Stimulated activated CD4-positive, alpha-beta T cell treated with anti-CD3 and anti-CD28 coated beads, Interleukin-1b, Interleukin-23, amount 100 ng/mL, for 4 hours (primary cell): Measurements from ENCODE around the gene B3GLCT.
A peak's percentile ranks its signal among the peaks of the same experiment; 100 is the strongest.
"Not testable (repeated sequence)": the region's sequence is repeated elsewhere in the genome, so short reads cannot be mapped to it uniquely, and the experiment has no call there.

ENCODE experiments used
- DNase-seq, 2 donors: peaks; one replicate each; pipeline ENCODE4 v3.0.0-alpha.2; 2020; ENCODE audit warnings: low read depth in 2 of 2

Gene B3GLCT

DNA sequence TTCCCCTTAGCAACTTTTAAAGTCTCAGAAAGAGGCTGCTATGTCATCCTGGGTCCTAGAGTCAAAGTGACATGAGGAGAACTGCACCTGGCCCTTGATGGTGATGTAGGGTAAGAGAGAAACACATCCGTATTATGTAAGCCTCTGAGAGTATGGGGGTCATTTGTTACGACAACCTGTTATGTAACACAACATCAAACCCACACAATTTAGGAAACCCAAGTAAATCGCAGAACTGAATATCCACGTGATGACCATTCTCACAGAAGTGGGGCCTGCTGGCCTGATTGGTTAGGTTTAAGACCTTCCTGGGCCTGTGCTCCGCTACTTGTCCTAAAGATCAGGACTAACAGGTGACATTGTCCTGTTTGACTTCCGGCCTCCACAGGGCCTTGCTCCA is 15.3 kb upstream of the B3GLCT start:
- no peak for DNase-seq

DNA sequence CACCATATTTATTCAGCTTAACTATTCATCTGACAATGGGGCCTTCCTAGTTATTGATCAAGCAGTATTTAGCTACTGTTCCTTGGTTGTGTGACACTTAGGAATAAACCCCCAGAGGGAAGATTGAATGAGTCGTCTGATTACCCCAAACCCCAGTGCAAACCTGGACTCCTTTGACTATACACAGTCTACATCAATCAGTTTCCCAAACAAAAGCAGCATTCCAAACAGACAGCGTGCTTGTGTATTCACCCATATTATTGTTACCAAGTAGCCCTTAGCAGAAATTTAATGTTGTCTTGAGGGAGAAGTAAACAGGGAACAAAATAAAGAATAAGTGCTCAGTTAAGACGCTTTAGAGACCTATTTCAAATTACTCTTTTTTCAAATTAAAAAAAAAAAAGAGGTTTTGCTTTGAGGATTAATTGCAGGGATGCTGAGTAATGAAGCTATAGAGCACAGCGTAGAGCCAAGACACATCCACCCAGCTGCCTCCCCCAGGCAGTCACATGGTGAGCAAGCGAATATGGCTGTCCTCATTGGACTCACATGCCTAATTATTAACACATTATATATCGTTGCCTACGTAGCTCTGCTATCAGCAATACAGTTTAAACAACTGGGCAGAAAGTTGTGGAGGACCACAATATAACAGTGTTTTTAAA is 14.7 kb upstream of the B3GLCT start:
- DNase-seq: no peak

DNA sequence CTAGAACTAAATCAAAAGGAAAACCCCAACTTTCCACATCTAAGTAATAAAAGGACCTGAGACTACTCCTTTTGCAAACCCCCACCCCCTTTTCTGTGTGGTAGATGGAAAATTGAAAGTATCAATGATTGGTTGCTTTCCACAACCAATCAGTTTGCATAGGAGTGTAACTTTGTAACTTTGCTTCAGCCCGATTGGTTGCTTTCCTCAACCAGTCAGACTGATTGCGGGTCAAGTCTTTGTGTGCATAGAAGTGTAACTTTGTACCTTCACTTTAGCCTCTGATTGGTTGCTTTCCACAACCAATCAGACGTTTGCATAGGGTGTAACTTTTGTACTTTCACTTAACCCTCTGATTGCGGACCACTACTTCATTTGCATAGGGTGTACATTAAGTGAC is 8.0 kb upstream of the B3GLCT start:
- DNase-seq: no peak

DNA sequence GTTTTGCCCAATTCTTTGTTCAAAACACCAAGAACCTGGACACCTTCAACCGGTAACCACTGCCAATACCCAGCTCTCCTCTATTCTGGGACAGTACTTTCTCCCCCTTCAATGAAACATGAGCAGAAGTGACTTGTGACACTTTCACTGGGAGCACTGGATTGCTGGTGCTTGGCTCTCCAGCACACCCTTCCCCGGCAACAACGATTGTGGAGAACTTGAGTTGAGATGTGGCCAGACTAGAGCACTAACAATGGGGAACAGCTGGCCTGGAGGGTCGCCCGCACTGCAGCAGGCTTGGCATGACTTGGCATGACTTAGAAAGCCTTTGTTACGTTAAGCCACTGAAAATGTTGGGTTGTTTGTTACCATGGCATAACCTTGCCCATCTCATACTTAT is 7.5 kb upstream of the B3GLCT start:
- DNase-seq: no peak

DNA sequence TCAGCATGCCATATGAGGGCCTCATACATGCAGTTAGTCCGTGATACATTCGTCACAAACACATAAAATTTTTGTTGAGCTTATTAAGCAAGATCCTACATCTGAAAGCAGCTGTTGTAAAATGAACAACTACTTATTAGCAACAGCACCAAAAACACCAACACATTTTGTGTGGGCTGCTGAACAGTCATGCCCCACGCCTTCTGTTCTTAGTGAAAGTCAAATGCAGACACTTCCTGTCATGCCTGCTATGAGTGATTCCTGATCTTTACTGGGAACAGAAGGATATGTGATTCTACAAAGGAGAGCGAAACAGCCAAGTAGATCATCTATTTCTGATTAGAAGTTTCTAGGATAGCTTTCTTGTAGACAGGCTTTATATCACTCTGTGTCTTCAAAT is 4.2 kb upstream of the B3GLCT start:
- DNase-seq: no peak

DNA sequence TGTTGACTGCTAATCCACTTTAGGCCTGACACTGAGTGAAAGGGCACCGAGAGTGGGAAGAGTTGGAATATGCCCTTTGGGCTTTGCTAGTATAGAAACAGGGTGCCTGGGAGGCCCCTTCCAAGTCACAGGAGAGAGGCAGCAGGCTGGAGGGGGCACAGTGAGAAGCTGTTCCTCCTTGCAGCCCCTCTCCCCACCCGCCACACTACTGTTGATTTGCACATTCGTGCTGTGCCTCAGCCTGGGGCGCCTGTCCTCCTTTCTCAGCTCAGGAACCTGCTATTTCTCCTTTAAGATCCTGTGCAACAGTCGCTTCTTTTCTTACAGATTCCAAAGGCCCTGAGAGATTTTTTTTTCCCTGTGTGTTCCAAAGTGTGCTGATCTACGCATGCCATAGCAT is 2.8 kb upstream of the B3GLCT start:
- DNase-seq: no peak

DNA sequence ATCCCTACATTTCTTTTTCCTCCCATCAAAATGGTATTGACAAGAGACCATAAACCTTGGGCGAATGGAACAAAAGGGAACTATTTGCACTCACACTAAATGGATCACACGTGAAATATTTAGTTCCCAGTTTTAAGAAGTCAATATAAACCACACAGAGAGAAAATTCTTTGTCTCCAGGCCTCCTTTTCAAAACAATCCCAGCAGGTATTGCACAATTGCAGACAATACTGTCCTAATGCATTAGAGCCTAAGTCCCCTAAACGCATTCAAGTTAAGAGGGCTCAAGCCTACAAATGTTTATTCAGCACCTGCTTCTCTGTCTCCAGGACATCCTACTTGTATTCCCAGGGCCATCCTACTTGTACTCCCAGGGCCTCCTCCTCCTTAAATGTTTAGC is 1.3 kb upstream of the B3GLCT start:
- DNase-seq: no peak

DNA sequence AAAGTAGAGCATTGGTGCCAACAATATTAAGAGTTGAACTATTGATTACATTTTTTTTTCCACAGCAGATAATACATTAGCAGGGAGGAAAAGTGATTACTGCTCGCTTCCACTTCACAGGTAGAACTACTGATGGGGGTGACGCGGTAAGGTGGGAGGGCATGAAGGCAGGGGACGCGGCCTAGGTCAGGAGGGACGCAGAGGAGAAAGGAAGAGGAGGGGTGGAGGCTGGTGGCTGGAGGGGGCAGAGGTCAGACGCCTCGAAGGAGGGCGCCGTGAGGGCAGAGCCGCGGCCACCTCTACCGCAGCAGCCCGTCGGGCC is 287 bp upstream of the B3GLCT start:
- DNase-seq: no peak

DNA sequence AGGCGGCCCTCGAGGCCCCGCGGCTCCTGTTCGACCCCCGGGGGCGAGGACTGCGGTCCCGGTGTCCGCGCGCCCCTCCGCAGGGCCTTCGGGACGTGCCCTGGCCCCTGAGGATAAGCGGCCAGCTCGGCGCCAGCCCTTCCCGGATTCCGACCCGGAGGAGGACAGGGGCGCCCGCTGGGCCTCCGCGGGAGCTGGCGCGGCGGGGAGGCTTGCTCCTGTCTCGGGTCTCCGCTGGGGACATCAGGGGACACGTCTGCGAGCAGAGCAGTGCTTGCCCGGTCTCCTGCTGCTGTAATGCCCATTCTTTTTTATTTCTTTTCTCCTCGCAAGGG is 829 bp downstream of the B3GLCT start:
- DNase-seq: peak; percentile 16 to 32

DNA sequence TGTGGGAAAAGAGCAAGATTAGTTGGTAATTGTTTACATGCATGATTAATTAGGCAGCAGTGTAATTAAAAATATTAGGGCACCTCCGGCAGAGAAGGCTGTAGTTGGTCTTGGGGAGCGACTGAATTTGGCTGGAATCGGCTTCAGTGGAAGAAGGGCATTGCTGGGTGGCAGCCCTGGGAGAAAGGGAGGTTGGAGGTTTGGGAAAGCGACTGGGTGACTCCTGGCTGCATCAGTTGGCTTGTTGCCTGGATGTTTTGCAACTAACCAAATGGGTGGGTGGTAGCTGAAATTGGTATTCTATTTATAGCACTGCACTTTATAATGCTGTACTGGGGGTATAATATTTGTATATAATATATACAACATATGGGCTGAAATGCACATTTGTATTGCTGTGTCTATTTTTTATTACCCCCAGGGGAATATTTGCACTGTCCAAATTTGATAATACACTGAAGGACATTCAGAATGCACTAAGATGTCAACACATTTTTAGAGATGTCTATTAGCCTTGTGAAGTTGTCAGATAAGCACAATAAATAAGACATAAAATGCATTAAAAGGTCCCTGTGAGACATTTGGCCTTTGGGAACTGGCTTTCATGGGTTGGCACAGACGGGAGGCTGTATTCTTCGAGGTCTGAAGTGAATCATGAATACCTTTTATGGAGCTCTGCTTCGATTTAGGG is 1.7 kb downstream of the B3GLCT start:
- no peak for DNase-seq

DNA sequence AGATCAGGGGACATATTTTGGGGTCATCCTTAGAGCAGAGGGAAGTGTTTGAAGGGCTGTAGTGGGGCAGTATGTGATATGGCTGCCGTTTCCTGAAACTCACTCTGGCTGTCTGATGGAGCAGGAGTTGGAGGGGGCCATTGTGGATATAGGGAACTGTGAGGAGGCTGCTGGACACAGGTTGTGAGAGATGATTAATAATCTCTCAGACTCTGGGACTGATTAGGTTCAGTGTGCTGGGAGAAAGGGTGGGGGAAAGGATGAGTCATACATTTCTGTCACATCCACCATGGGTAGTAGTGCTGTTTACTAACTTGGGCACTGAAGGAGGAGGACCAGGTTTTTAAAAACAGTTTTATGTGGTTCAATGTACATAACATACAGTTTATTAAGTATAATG is 4.8 kb downstream of the B3GLCT start:
- no peak for DNase-seq

DNA sequence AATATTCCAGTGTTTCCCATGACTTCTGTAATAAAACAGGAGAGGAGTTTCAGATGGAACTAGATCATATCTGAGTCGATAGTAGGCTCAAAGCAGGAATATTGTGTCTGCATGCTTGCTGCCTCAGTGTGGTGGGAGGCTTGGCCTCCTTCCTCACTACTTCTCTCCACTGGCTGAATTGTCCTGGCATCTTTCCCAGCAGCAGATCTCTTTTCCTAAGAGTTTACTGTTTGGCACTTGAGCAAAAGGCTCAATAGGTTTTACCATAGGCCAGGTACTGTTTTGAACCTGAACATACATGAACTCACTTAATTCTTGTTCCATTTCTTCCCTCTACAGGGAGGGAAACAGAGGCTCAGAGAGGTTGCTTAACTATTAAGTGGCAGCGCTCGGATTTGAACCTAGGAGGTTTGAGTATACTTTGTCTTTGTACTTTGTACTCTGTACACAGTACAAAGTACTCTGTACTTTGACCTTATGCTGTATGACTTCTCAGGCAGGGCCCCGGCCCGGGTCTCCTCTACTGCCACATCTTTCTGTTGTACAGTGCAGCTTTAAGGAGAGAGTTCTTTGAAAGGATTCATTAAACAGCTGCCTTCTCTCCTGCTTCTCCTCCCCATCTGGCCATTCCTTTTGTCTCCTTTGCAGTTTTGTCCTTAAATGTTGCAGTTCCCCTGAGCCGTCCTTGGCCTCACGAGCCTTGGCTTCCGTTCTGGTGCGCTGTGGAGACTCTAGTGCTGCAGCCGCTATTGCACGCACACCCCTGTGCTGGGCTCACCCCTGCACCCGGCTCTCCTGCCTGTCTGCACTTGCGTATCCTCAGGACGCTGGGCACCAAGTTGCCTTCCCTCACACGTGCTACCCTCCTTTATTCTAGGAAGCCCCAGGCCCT is 8.1 kb downstream of the B3GLCT start:
- no peak for DNase-seq

DNA sequence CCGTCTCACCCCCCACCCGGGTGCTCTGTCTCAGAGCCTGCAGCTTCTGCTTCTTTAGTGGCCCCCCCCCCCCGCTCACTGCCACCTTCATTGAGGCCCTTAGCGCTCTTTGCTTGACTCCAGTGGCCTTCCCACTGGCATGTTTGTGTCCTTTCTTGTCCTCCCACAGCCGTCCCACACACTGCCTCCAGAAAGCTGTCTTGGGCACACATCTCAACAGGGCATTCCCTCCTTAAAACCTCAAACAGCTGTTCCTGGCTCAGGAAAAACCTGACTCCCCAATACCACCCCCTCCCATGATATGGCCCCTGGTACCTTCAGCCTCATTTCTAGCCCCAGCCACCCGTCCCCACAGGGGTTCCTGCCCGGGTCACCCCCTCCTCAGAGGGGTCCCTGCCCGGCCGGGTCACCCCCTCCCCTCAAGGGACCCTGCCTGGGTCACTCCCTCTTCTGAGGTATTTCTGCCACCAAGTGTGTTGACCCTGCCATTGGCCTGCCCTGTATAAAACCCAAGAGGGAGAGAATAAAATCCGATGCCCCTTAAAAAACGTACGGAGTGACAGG is 8.9 kb downstream of the B3GLCT start:
- no peak for DNase-seq

DNA sequence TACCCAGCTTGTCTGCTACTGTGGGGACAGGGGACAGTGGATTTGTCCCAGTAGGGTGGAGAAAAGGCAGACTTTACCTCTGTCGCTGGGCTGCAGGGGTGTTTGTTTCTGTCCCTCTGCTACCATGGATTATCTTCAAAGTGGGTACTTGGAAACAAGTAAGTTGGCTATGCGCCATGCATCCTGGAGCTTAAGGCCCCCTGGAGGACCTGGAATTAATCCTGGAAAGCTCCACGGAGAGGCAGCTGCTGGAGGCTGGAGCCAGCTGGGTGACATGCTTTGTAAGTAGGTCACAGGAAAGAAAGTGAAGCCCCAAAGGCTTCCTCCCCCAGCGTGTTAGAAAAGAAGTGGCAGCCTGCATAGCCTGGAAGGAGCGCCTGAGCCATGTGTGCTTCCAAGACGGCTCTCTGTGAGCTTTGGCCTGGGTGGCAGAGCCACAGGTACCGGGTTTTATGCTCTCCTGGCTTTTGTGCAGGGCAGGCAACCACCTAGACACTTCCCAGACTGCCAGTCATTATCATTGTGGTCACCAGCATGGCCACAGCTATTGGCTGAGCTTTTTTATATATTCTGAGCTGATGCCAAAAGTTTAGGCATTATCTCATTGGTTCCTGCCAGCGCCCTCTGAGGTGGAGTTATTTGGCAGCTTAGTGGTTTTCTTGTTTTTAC is 9.5 kb downstream of the B3GLCT start:
- no peak for DNase-seq

DNA sequence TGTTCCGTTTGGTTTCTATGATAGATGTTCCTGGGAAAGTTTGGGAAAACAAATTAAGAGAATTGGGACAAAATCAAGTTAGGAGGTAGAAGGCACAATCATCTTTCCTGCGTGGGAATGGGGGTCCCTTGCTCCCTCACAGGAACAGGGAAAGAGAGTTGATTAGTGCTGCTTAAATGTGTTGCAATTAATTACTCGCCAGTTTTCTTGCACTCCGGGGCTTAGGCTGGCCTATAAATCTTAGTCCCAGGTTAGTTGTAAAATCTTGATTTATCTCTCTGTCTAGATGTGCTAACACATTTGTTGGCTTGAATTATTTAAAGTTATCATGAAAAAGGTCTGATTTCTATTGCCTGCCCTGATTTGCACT is 10.1 kb downstream of the B3GLCT start:
- DNase-seq: no peak

DNA sequence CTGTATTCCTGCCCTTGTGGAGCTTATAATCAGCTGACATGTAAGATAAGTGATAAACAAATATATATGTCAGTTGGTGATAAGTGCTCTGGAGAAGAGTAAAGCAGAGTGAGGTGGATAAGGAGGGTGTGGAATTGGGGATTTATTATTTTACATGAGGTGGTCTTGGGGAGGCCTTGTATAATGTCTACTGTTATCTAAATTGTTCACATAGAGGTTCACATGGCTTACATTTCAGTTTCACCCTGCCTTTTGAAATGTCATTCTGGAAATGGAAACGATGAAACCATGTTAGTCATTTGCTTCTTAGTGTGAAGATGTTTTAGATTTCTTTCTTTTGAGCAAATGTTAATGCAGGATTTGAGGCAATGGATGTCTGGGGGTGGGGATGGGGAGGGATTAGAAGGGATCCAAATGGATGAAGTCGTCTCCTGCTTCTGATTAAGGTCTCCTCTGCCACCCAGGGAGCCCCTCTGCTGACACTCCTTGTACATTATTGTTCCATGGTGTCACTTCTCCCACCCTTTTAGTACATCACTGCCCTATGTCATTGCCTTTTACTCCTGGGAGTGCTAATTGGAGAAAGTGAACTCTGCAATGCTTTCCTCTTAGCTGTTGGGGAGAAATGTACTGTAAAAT is 14.0 kb downstream of the B3GLCT start:
- no peak for DNase-seq

DNA sequence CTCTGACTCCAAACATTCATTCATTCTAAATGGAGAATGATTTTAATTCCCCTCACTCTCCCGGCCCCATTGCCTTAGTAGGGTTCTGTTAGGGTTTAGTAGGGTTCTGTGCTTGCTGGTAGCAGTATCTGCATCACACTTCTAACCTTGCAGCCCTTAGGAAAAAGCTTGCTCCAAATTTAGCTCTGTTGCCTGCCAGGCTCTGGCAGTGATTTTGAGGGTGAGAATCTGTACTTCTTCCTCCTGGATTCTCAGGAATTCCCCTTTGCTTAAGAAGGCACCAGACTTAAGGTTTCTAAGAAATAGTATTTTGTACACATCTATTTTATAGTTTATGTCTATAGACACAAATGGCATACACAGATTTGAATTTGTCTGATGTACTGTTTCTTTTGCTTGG is 14.7 kb downstream of the B3GLCT start:
- DNase-seq: no peak

DNA sequence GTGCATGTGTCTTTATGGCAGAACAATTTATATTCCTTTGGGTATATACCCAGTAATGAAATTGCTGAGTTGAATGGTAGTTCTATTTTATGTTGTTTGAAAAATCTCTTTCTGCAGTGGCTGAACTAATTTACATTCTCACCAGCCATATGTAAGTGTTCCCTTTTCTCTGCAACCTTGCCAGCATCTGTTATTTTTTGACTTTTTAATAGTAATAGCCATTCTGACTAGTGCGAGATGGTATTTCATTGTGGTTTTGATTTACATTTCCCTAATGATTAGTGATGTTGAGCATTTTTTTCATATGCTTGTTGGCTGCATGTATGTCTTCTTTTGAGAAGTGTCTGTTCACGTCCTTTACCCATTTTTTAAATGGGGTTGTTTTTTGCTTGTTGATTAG is 17.1 kb downstream of the B3GLCT start:
- DNase-seq: not testable (repeated sequence)

DNA sequence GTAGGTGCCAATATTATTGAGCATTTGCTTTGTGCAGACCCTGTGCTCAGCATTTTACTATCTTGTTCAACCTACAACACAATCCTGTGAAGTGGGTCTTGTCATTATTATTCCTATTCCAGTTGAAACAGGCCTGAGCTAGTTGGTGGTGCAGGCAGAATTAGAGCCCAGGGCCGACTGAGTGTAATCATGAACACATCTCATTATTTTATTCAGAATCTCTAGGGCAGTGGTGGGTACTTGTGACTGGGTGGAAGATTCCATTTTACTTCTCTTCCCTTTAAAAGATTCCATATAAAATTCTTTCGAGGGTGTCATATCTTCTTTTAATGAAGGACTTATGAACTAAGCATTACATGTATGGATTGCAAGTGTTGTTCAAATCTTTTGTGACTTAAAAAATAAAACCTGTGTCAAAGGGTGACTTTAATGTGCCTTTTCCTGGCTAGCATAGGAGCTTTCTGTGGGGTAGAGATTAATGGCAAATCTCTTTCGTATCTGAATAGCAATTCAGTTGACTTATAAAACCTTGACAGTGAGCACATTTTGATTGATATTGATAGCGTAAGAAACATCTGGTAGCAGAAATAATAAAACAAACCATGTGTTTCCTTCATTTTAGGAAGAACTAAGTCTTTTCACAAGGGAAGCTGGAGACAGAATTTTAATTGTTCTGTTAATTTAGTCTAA is 20.3 kb downstream of the B3GLCT start:
- DNase-seq: no peak

DNA sequence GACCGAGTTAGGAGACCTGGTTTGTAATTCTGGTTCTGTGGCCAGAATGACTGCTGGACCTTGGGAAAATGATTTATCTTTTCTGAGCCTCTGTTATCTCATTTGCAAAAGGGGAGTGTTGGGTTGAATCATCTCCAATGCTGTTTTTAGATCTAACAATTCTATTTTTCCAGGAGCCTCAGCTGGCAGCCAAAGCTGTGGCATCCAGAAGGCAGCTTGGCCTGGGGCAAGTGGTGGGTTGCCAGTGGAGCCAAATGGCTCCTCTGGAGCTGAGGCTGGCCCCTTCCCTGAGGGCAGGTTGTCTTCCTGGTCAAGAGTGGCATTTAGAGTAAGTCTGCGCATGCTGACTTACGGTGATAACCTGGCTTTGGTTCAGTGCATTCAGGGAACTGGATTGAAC is 21.3 kb downstream of the B3GLCT start:
- no peak for DNase-seq

DNA sequence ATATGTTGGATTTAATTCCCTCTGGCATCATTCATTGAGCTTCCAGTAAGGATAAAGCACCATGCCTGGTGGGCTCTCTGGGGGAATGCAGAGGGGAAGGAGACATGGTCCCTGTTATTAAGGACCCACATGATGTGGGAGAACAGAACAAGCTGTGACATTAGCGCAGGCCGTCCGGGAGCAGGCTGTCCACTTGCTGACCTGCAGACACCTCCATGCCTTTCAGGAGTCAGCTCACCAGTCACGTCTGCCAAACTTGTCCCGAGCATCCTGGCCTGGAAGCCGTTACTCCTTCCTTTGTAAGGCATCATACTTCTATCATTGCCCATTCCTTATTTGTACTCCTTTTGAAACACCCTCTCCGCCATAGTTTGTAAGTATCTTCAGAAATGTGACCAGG is 23.4 kb downstream of the B3GLCT start:
- DNase-seq: no peak
